Measurements from ENCODE around the gene ZNF568. TPM values are rescaled to one million over a fixed set of nuclear protein-coding genes. Genes with fewer than 3 reads are reported as not detected.

Gene ZNF568
- polyA plus RNA-seq (ENCODE audit: insufficient read depth in 1 of 5, insufficient read length in 5 of 5, low replicate concordance in 1 of 5): 10 to 100 TPM; 19.3 to 31.0 (median 27.9) TPM
- long read RNA-seq, donor 1, transcript ZNF568-208 (3 exons, 1,902 nt): major isoform, 12 of 20 reads
- long read RNA-seq, donor 1, partial matches to known transcripts: 7 of 20 reads
- long read RNA-seq, donor 1, other reads (novel, unspliced or antisense): 0 of 20 reads
- long read RNA-seq, donor 2, partial matches to known transcripts: 0 of 4 reads
- long read RNA-seq, donor 2, other reads (novel, unspliced or antisense): 0 of 4 reads
- long read RNA-seq, donor 3, partial matches to known transcripts: 0 of 6 reads
- long read RNA-seq, donor 3, other reads (novel, unspliced or antisense): 0 of 6 reads
- long read RNA-seq, donor 4, partial matches to known transcripts: 0 of 4 reads
- long read RNA-seq, donor 4, other reads (novel, unspliced or antisense): 0 of 4 reads
- long read RNA-seq, donor 5, transcript ZNF568-208 (3 exons, 1,902 nt): major isoform, 5 of 11 reads
- long read RNA-seq, donor 5, partial matches to known transcripts: 0 of 11 reads
- long read RNA-seq, donor 5, other reads (novel, unspliced or antisense): 0 of 11 reads
- long read RNA-seq, donor 6, partial matches to known transcripts: 0 of 6 reads
- long read RNA-seq, donor 6, other reads (novel, unspliced or antisense): 0 of 6 reads
- long read RNA-seq, donor 7, partial matches to known transcripts: 0 of 7 reads
- long read RNA-seq, donor 7, other reads (novel, unspliced or antisense): 0 of 7 reads
- long read RNA-seq, donor 8, partial matches to known transcripts: 0 of 3 reads
- long read RNA-seq, donor 8, other reads (novel, unspliced or antisense): 0 of 3 reads

- peak; percentile 89 to 91 for DNase-seq
These were observed at the start of gene ZNF568, which contains the start of gene ZNF829 for GRCh38 chr19:36915992-36916830. ZNF568 (plus strand) TSS chr19:36916332; CDS start chr19:36922771, 6,439 bp downstream. ZNF829 (minus strand) TSS chr19:36916291; CDS start chr19:36915167, 1,124 bp downstream.

- DNase-seq: no peak
These were observed 38.9 kb upstream of the ZNF568 start for GRCh38 chr19:36876993-36877938.

GRCh38 chr19:36891768-36892357, 24.3 kb upstream of the ZNF568 start:
- DNase-seq: no peak

- no peak for DNase-seq
These were observed 21.2 kb upstream of the ZNF568 start for GRCh38 chr19:36894849-36895383.

- DNase-seq: no peak
These were observed 17.7 kb upstream of the ZNF568 start for GRCh38 chr19:36898422-36898821.

- DNase-seq: peak; percentile 8 to 14
These were observed 859 bp downstream of the ZNF568 start for GRCh38 chr19:36916991-36917390.

- no peak for DNase-seq
These were observed 2.0 kb downstream of the ZNF568 start for GRCh38 chr19:36918090-36918489.

- DNase-seq: no peak
These were observed 15.6 kb downstream of the ZNF568 start for GRCh38 chr19:36931684-36932083.

GRCh38 chr19:36939153-36939552, 23.0 kb downstream of the ZNF568 start:
- no peak for DNase-seq

GRCh38 chr19:36950335-36951119, 34.4 kb downstream of the ZNF568 start:
- no peak for DNase-seq

- no peak for DNase-seq
These were observed 46.2 kb downstream of the ZNF568 start for GRCh38 chr19:36962346-36962745.

GRCh38 chr19:36963280-36963679, 47.1 kb downstream of the ZNF568 start:
- peak; percentile 6 to 26 for DNase-seq

GRCh38 chr19:36972571-36972970, 56.4 kb downstream of the ZNF568 start:
- DNase-seq: no peak

- peak; percentile 86 to 91 for DNase-seq
These were observed 57.1 kb downstream of the ZNF568 start for GRCh38 chr19:36973021-36973843.

- peak in 1 of 2 donors; percentile 2 for DNase-seq
These were observed 57.7 kb downstream of the ZNF568 start for GRCh38 chr19:36973844-36974195.

- DNase-seq: no peak
These were observed 70.0 kb downstream of the ZNF568 start for GRCh38 chr19:36986131-36986530.

GRCh38 chr19:36986601-36987000, 70.5 kb downstream of the ZNF568 start:
- DNase-seq: no peak

GRCh38 chr19:36987091-36987490, 71.0 kb downstream of the ZNF568 start:
- no peak for DNase-seq
